Measurements from ENCODE around the gene SLC25A43. TPM values are rescaled to one million over a fixed set of nuclear protein-coding genes. Genes with fewer than 3 reads are reported as not detected.

Gene SLC25A43
- total and polyA plus RNA-seq, 2 of the 4 experiments (the other 2 are of a cell fraction), result 12.3 to 12.5 TPM

- Histone ChIP-seq H3K4me3 (ENCODE audit: insufficient read depth, low read depth, low read length) (peak overlapping the region; percentile 81), H2AK9ac (replicated peaks; ENCODE audit: low read depth, low read length, poor library complexity) (peak overlapping the region; percentile 38), H3K4me1 (ENCODE audit: control insufficient read depth, insufficient read depth, low read length) (peaks cover 9% of the 10 kb centered on the region), H3K27ac (ENCODE audit: insufficient read depth, low read length) (peak overlapping the region; percentile 10; the same call in 1 of the 2 replicates), H2BK15ac (ENCODE audit: low read depth, low read length) (no peak overlapping the region), H4K20me1 (ENCODE audit: insufficient read depth, low read length) (no peaks in the 10 kb centered on the region), H2BK120ac (ENCODE audit: low read depth, low read length) (no peak overlapping the region), H3K9me3 (ENCODE audit: control insufficient read depth, insufficient read depth, low read length) (no peaks in the 10 kb centered on the region), H3K27me3 (ENCODE audit: control insufficient read depth, insufficient read depth, low read length) (no peaks in the 10 kb centered on the region), H2BK5ac (ENCODE audit: low read depth, low read length, poor library complexity, severe bottlenecking) (no peak overlapping the region), H2AK5ac (ENCODE audit: low read depth, low read length) (no peak overlapping the region), H3K9ac (ENCODE audit: low read depth, low read length) (peak overlapping the region; percentile 40), H2BK20ac (ENCODE audit: low read depth, low read length) (no peak overlapping the region), H3K9me1 (ENCODE audit: insufficient read depth, low read length) (no peaks in the 10 kb centered on the region; the same call in 1 of the 2 replicates), H3K14ac (replicated peaks; ENCODE audit: low read depth, low read length) (peak overlapping the region; percentile 30), H3K36me3 (ENCODE audit: control insufficient read depth, insufficient read depth, low read length) (no peaks in the 10 kb centered on the region; the same call in 1 of the 2 replicates), H3K4ac (ENCODE audit: low read depth, low read length) (peak overlapping the region; percentile 32; the same call in 1 of the 2 replicates), H4K91ac (ENCODE audit: insufficient read depth, low read depth, low read length) (peak overlapping the region; percentile 21; the same call in 1 of the 2 replicates), H2AFZ (replicated peaks; ENCODE audit: low read length, poor library complexity) (peak overlapping the region; percentile 58), H3K56ac (ENCODE audit: extremely low read depth, insufficient read depth, low read length) (peak overlapping the region; percentile 77; the same call in 1 of the 2 replicates), H3K23ac (ENCODE audit: low read depth, low read length) (peak overlapping the region; percentile 8; the same call in 1 of the 2 replicates), H3K18ac (ENCODE audit: low read depth, low read length) (peak overlapping the region; percentile 4; the same call in 1 of the 2 replicates), H3K79me1 (ENCODE audit: low read depth in 1 of 2, low read length in 2 of 2) (peaks cover 8 to 21% of the 10 kb centered on the region in 2 experiments; a peak in 3 of 4 replicates), H4K5ac (ENCODE audit: low read depth, low read length) (peak overlapping the region; percentile 12), H4K8ac (ENCODE audit: low read depth in 2 of 2, low read length in 2 of 2) (peak overlapping the region; percentile 38 to 88; a peak in 2 of 4 replicates), H3K4me2 (ENCODE audit: low read depth, low read length) (peak overlapping the region; percentile 66)
- DNase-seq (no peak), ATAC-seq (ENCODE audit: low read depth) (peak; percentile 69)
- intact Hi-C loops (cut with micrococcal nuclease) (no loop called here), in situ Hi-C loops (cut with MboI; ENCODE audit: low sequenced_read_pairs) (no loop called here), dilution Hi-C loops (cut with HindIII; ENCODE audit: low sequenced_read_pairs, unreplicated experiment) (no loop called here)
- ChIA-PET CTCF (no interaction called here), POLR2A (ENCODE audit: unreplicated experiment) (no interaction called here)
- no TSS peak for BruUV-seq (replicated peaks)
- whole genome bisulfite sequencing, 2 experiments (ENCODE audit: extremely low coverage in 2 of 2, insufficient read length in 1 of 2), result 24% methylated on average over 4 of the region's 12 CpGs; no CpG with 5 or more reads in 1 of the 2 experiments
- TF ChIP-seq USF2 (IDR thresholded peaks at IDR 0.05; ENCODE audit: low read depth, low read length) (no peak), RAD21 (IDR thresholded peaks at IDR 0.05; ENCODE audit: low read length) (no peak), MXI1 (IDR thresholded peaks at IDR 0.05; ENCODE audit: borderline replicate concordance, low read depth, low read length) (no peak), RCOR1 (IDR thresholded peaks at IDR 0.05; ENCODE audit: insufficient replicate concordance, low read length) (no peak), FOS (IDR thresholded peaks at IDR 0.05; ENCODE audit: low read depth, low read length) (no peak), ELK1 (IDR thresholded peaks at IDR 0.05; ENCODE audit: borderline replicate concordance, low read depth, low read length) (no peak), MAFK (IDR thresholded peaks at IDR 0.05; ENCODE audit: low read depth, low read length) (no peak), RFX5 (IDR thresholded peaks at IDR 0.05; ENCODE audit: low read depth, low read length) (no peak), BHLHE40 (IDR thresholded peaks at IDR 0.05; ENCODE audit: low read depth, low read length) (no peak), POLR2A (IDR thresholded peaks at IDR 0.05; ENCODE audit: low read depth, low read length) (no peak), CEBPB (IDR thresholded peaks at IDR 0.05; ENCODE audit: low read depth, low read length) (no peak), SMC3 (IDR thresholded peaks at IDR 0.05; ENCODE audit: low read depth, low read length) (no peak), NFE2L2 (IDR thresholded peaks at IDR 0.05; ENCODE audit: low read depth, low read length) (no peak), CHD1 (IDR thresholded peaks at IDR 0.05; ENCODE audit: low read depth, low read length) (no peak), CTCF (conservative IDR thresholded peaks at IDR 0.05; ENCODE audit: low read depth, low read length) (no peak), MAZ (IDR thresholded peaks at IDR 0.05; ENCODE audit: borderline replicate concordance, low read depth, low read length) (no peak)
These were observed 601 bp downstream of the SLC25A43 start for GRCh38 chrX:119399772-119400101.
